Spleen (tissue), 7 donors: Measurements from ENCODE around the gene LCN10.

Source experiments
- POLR2A ChIP-seq, 3 donors: fragments of 450-650 bp; IDR thresholded peaks; one replicate each; pipeline ENCODE4 v1.5.1; 2017; ENCODE audit warnings: antibody characterized with exemption in 3 of 3, mild to moderate bottlenecking in 1 of 3
- POLR2AphosphoS5 ChIP-seq, 3 donors: sonication (generic); formaldehyde crosslinking; IDR thresholded peaks; one replicate each; pipeline ENCODE4 v1.5.1; 2017; ENCODE audit warnings: antibody characterized with exemption in 3 of 3
- TF ChIP-seq, protein P1 (sequence below), 11 experiments: fragments of 200-600 bp in 7 of 11; fragments of 450-650 bp in 4 of 11; sonication (generic) in 4 of 11; IDR thresholded peaks in 8 of 11; conservative IDR thresholded peaks in 3 of 11; 1 replicate in 7 of 11; 2 replicates in 4 of 11; pipeline versions ENCODE4 v1.4.0 to v1.8.0; 2016 to 2021; ENCODE audit warnings: antibody characterized with exemption in 11 of 11, inconsistent platforms in 4 of 11, mild to moderate bottlenecking in 1 of 11
- donor health status: DM: no; HTN: no; CAD: no; lungs with moderate emphysema.
- donor health status: DM: no; HTN: no; CAD: no.
- donor health status: DM: no; HTN: no; CAD: no.

DNA sequence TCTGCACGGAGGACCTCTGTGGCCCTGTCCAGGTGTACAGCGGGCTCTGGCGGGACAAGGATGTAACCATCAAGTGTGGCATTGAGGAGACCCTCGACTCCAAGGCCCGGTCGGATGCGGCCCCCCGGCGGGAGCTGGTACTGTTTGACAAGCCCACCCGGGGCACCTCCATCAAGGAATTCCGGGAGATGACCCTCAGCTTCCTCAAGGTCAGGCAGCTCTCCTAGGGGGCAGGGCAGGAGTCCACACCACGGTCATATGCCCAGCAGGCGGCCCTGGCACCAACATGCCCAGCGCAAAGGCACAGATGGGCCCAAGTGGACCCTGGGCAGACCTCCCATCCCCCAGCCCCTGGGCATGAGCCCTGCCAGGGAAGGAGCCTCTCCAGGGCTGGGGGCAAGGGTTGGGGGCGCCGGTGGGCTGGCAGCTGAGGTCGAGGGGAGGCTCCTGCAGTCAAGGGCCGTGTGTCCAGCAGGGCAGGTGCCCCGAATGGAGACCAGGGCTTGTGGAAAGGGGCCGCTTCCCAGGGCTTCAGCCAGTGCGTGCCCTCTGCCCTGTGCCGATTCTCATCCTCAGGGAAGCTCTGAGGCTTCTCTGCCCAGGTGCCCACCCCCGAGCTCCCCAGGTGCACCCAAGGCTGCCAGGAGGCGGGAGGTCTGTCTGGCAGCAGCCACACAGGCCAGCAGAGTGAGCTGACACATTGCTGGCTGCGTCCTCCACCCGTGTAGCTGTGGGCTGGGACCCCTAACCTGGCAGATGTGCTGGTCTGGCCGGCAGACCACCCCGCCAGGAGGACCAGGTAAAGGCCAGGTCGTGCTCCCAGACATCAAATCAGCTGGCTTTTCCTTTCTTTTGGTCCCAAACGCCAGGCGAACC, 20.4 kb downstream of the LCN10 start:
- TF ChIP-seq, protein P1, sequence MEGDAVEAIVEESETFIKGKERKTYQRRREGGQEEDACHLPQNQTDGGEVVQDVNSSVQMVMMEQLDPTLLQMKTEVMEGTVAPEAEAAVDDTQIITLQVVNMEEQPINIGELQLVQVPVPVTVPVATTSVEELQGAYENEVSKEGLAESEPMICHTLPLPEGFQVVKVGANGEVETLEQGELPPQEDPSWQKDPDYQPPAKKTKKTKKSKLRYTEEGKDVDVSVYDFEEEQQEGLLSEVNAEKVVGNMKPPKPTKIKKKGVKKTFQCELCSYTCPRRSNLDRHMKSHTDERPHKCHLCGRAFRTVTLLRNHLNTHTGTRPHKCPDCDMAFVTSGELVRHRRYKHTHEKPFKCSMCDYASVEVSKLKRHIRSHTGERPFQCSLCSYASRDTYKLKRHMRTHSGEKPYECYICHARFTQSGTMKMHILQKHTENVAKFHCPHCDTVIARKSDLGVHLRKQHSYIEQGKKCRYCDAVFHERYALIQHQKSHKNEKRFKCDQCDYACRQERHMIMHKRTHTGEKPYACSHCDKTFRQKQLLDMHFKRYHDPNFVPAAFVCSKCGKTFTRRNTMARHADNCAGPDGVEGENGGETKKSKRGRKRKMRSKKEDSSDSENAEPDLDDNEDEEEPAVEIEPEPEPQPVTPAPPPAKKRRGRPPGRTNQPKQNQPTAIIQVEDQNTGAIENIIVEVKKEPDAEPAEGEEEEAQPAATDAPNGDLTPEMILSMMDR (IDR thresholded peaks at IDR 0.05 in 8 of 11, conservative IDR thresholded peaks at IDR 0.05 in 3 of 11), result no peak
- peak in 2 of 3 donors; percentile 1 to 3 for TF ChIP-seq POLR2AphosphoS5 (IDR thresholded peaks at IDR 0.05)
- no peak for TF ChIP-seq POLR2A (IDR thresholded peaks at IDR 0.05)
